ENCODE data around the gene GSTO2.

The GSTO2 gene

GRCh38 chr10:104268713-104269645 is at the start of gene GSTO2:
TSS of gene GSTO2 (plus strand) at chr10:104269184. CDS start at chr10:104274916, 5,732 bp downstream.
- Histone ChIP-seq H3K9me3 (ENCODE audit: control insufficient read depth in 1 of 2, low read length in 2 of 2) (no peaks in the 10 kb centered on the region), H3K4me1 (ENCODE audit: control insufficient read depth in 1 of 2, insufficient read depth in 2 of 2, low read length in 2 of 2) (peaks cover 11 to 23% of the 10 kb centered on the region in 2 donors), H3K27ac (ENCODE audit: low read depth, low read length) (peak within 1 kb of the TSS; percentile 79), H3K27me3 (ENCODE audit: control insufficient read depth in 1 of 2, insufficient read depth in 2 of 2, low read length in 2 of 2) (no peaks in the 10 kb centered on the region), H3K4me3 (ENCODE audit: low read depth in 1 of 2, low read length in 2 of 2) (peak within 1 kb of the TSS; percentile 92 to 98), H3K36me3 (ENCODE audit: control insufficient read depth in 1 of 2, insufficient read depth in 2 of 2, low read length in 2 of 2) (peaks cover 22 to 32% of the 10 kb centered on the region in 2 donors), H3K9ac (ENCODE audit: low read depth in 1 of 2, low read length in 2 of 2) (peak within 1 kb of the TSS; percentile 79 to 97)

GRCh38 chr10:104220522-104220921 is 48.5 kb upstream of the GSTO2 start:
- Histone ChIP-seq H3K9ac (ENCODE audit: low read depth in 1 of 2, low read length in 2 of 2) (no peak overlapping the region), H3K27me3 (ENCODE audit: control insufficient read depth in 1 of 2, insufficient read depth in 2 of 2, low read length in 2 of 2) (no peaks in the 10 kb centered on the region), H3K36me3 (ENCODE audit: control insufficient read depth in 1 of 2, insufficient read depth in 2 of 2, low read length in 2 of 2) (no peaks in the 10 kb centered on the region), H3K9me3 (ENCODE audit: control insufficient read depth in 1 of 2, low read length in 2 of 2) (no peaks in the 10 kb centered on the region), H3K4me3 (ENCODE audit: low read depth in 1 of 2, low read length in 2 of 2) (peak overlapping the region in 1 of 2 donors; percentile 2), H3K4me1 (ENCODE audit: control insufficient read depth in 1 of 2, insufficient read depth in 2 of 2, low read length in 2 of 2) (peaks cover 0 to 13% of the 10 kb centered on the region in 2 donors), H3K27ac (ENCODE audit: low read depth, low read length) (no peak overlapping the region)

GRCh38 chr10:104223304-104223703 is 45.7 kb upstream of the GSTO2 start:
- H3K9me3 ChIP-seq (ENCODE audit: control insufficient read depth in 1 of 2, low read length in 2 of 2): no peaks in the 10 kb centered on the region
- no peak overlapping the region for H3K9ac ChIP-seq (ENCODE audit: low read depth in 1 of 2, low read length in 2 of 2)
- peaks cover 0 to 16% of the 10 kb centered on the region in 2 donors for H3K4me1 ChIP-seq (ENCODE audit: control insufficient read depth in 1 of 2, insufficient read depth in 2 of 2, low read length in 2 of 2)
- no peaks in the 10 kb centered on the region for H3K27me3 ChIP-seq (ENCODE audit: control insufficient read depth in 1 of 2, insufficient read depth in 2 of 2, low read length in 2 of 2)
- H3K27ac ChIP-seq (ENCODE audit: low read depth, low read length): no peak overlapping the region
- no peak overlapping the region for H3K4me3 ChIP-seq (ENCODE audit: low read depth in 1 of 2, low read length in 2 of 2)
- no peaks in the 10 kb centered on the region for H3K36me3 ChIP-seq (ENCODE audit: control insufficient read depth in 1 of 2, insufficient read depth in 2 of 2, low read length in 2 of 2)

- Histone ChIP-seq H3K9me3 (ENCODE audit: control insufficient read depth in 1 of 2, low read length in 2 of 2) (peaks cover 0 to 7% of the 10 kb centered on the region in 2 donors), H3K9ac (ENCODE audit: low read depth in 1 of 2, low read length in 2 of 2) (no peak overlapping the region), H3K27me3 (ENCODE audit: control insufficient read depth in 1 of 2, insufficient read depth in 2 of 2, low read length in 2 of 2) (no peaks in the 10 kb centered on the region), H3K36me3 (ENCODE audit: control insufficient read depth in 1 of 2, insufficient read depth in 2 of 2, low read length in 2 of 2) (no peaks in the 10 kb centered on the region), H3K4me1 (ENCODE audit: control insufficient read depth in 1 of 2, insufficient read depth in 2 of 2, low read length in 2 of 2) (peaks cover 7 to 9% of the 10 kb centered on the region in 2 donors), H3K4me3 (ENCODE audit: low read depth in 1 of 2, low read length in 2 of 2) (no peak overlapping the region), H3K27ac (ENCODE audit: low read depth, low read length) (no peak overlapping the region)
Measured at GRCh38 chr10:104230490-104230889, 38.5 kb upstream of the GSTO2 start.

GRCh38 chr10:104231784-104232612 is 37.0 kb upstream of the GSTO2 start, which contains the start of gene CFAP43:
TSS of gene CFAP43 (minus strand) at chr10:104232364. CDS start at chr10:104232246, 118 bp downstream.
- Histone ChIP-seq H3K36me3 (ENCODE audit: control insufficient read depth in 1 of 2, insufficient read depth in 2 of 2, low read length in 2 of 2) (no peaks in the 10 kb centered on the region), H3K27ac (ENCODE audit: low read depth, low read length) (no peak within 1 kb of the TSS), H3K4me1 (ENCODE audit: control insufficient read depth in 1 of 2, insufficient read depth in 2 of 2, low read length in 2 of 2) (peaks cover 5 to 7% of the 10 kb centered on the region in 2 donors), H3K4me3 (ENCODE audit: low read depth in 1 of 2, low read length in 2 of 2) (peak within 1 kb of the TSS; percentile 85 to 96), H3K27me3 (ENCODE audit: control insufficient read depth in 1 of 2, insufficient read depth in 2 of 2, low read length in 2 of 2) (no peaks in the 10 kb centered on the region), H3K9ac (ENCODE audit: low read depth in 1 of 2, low read length in 2 of 2) (peak within 1 kb of the TSS; percentile 75 to 78), H3K9me3 (ENCODE audit: control insufficient read depth in 1 of 2, low read length in 2 of 2) (peaks cover 0 to 7% of the 10 kb centered on the region in 2 donors)

- Histone ChIP-seq H3K27ac (ENCODE audit: low read depth, low read length) (no peak overlapping the region), H3K27me3 (ENCODE audit: control insufficient read depth in 1 of 2, insufficient read depth in 2 of 2, low read length in 2 of 2) (no peaks in the 10 kb centered on the region), H3K4me3 (ENCODE audit: low read depth in 1 of 2, low read length in 2 of 2) (peak overlapping the region; percentile 85 to 96), H3K9me3 (ENCODE audit: control insufficient read depth in 1 of 2, low read length in 2 of 2) (peaks cover 0 to 7% of the 10 kb centered on the region in 2 donors), H3K9ac (ENCODE audit: low read depth in 1 of 2, low read length in 2 of 2) (peak overlapping the region in 1 of 2 donors; percentile 78), H3K4me1 (ENCODE audit: control insufficient read depth in 1 of 2, insufficient read depth in 2 of 2, low read length in 2 of 2) (peaks cover 5 to 7% of the 10 kb centered on the region in 2 donors), H3K36me3 (ENCODE audit: control insufficient read depth in 1 of 2, insufficient read depth in 2 of 2, low read length in 2 of 2) (no peaks in the 10 kb centered on the region)
Measured at GRCh38 chr10:104232613-104233102, 36.3 kb upstream of the GSTO2 start.

GRCh38 chr10:104233817-104234216 is 35.2 kb upstream of the GSTO2 start:
- Histone ChIP-seq H3K4me1 (ENCODE audit: control insufficient read depth in 1 of 2, insufficient read depth in 2 of 2, low read length in 2 of 2) (peaks cover 5 to 7% of the 10 kb centered on the region in 2 donors), H3K27me3 (ENCODE audit: control insufficient read depth in 1 of 2, insufficient read depth in 2 of 2, low read length in 2 of 2) (no peaks in the 10 kb centered on the region), H3K36me3 (ENCODE audit: control insufficient read depth in 1 of 2, insufficient read depth in 2 of 2, low read length in 2 of 2) (no peaks in the 10 kb centered on the region), H3K9ac (ENCODE audit: low read depth in 1 of 2, low read length in 2 of 2) (no peak overlapping the region), H3K4me3 (ENCODE audit: low read depth in 1 of 2, low read length in 2 of 2) (no peak overlapping the region), H3K9me3 (ENCODE audit: control insufficient read depth in 1 of 2, low read length in 2 of 2) (peaks cover 0 to 7% of the 10 kb centered on the region in 2 donors), H3K27ac (ENCODE audit: low read depth, low read length) (no peak overlapping the region)

- peaks cover 5 to 7% of the 10 kb centered on the region in 2 donors for H3K4me1 ChIP-seq (ENCODE audit: control insufficient read depth in 1 of 2, insufficient read depth in 2 of 2, low read length in 2 of 2)
- no peak overlapping the region for H3K27ac ChIP-seq (ENCODE audit: low read depth, low read length)
- H3K36me3 ChIP-seq (ENCODE audit: control insufficient read depth in 1 of 2, insufficient read depth in 2 of 2, low read length in 2 of 2): no peaks in the 10 kb centered on the region
- H3K4me3 ChIP-seq (ENCODE audit: low read depth in 1 of 2, low read length in 2 of 2): no peak overlapping the region
- H3K27me3 ChIP-seq (ENCODE audit: control insufficient read depth in 1 of 2, insufficient read depth in 2 of 2, low read length in 2 of 2): no peaks in the 10 kb centered on the region
- no peak overlapping the region for H3K9ac ChIP-seq (ENCODE audit: low read depth in 1 of 2, low read length in 2 of 2)
- peaks cover 0 to 7% of the 10 kb centered on the region in 2 donors for H3K9me3 ChIP-seq (ENCODE audit: control insufficient read depth in 1 of 2, low read length in 2 of 2)
Measured at GRCh38 chr10:104234934-104235333, 34.0 kb upstream of the GSTO2 start.

GRCh38 chr10:104235801-104236200 is 33.2 kb upstream of the GSTO2 start:
- H3K4me3 ChIP-seq (ENCODE audit: low read depth in 1 of 2, low read length in 2 of 2): no peak overlapping the region
- no peaks in the 10 kb centered on the region for H3K27me3 ChIP-seq (ENCODE audit: control insufficient read depth in 1 of 2, insufficient read depth in 2 of 2, low read length in 2 of 2)
- H3K36me3 ChIP-seq (ENCODE audit: control insufficient read depth in 1 of 2, insufficient read depth in 2 of 2, low read length in 2 of 2): no peaks in the 10 kb centered on the region
- no peak overlapping the region for H3K9ac ChIP-seq (ENCODE audit: low read depth in 1 of 2, low read length in 2 of 2)
- H3K9me3 ChIP-seq (ENCODE audit: control insufficient read depth in 1 of 2, low read length in 2 of 2): peaks cover 0 to 7% of the 10 kb centered on the region in 2 donors
- H3K27ac ChIP-seq (ENCODE audit: low read depth, low read length): no peak overlapping the region
- H3K4me1 ChIP-seq (ENCODE audit: control insufficient read depth in 1 of 2, insufficient read depth in 2 of 2, low read length in 2 of 2): peaks cover 5 to 7% of the 10 kb centered on the region in 2 donors

Measured in duodenal mucosa (tissue), 2 donors.